NB4 (cell line): ENCODE measurements around the gene RGL1.
"Not testable (repeated sequence)": the region's sequence is repeated elsewhere in the genome, so short reads cannot be mapped to it uniquely, and the experiment has no call there.

Experiments
- CTCF ChIP-seq: IDR thresholded peaks from one replicate; pipeline ENCODE4 v1.5.1; 2012; ENCODE audit warnings: low read depth, low read length
- MYC ChIP-seq: IDR thresholded peaks from 2 replicates; pipeline ENCODE4 v1.6.1; 2011; ENCODE audit warnings: low read depth, low read length
- POLR2A ChIP-seq: IDR thresholded peaks from 2 replicates; pipeline ENCODE4 v1.6.1; 2011; ENCODE audit warnings: mild to moderate bottlenecking; ENCODE audit not compliant: insufficient read length; ENCODE audit errors: extremely low read depth

GRCh38 chr1:183785921-183786320 lies 19.0 kb upstream of the RGL1 start:
- TF ChIP-seq POLR2A, CTCF, MYC: not testable (repeated sequence)
